ENCODE measurements around the gene MEIG1. TPM values are rescaled to one million over a fixed set of nuclear protein-coding genes. Genes with fewer than 3 reads are reported as not detected.
"Not testable (repeated sequence)": the region's sequence is repeated elsewhere in the genome, so short reads cannot be mapped to it uniquely, and the experiment has no call there.

Gene MEIG1
- total RNA-seq, 1 donor from 2014 or later, result not detected

GRCh38 chr10:14989552-14989951 lies 30.4 kb downstream of the MEIG1 start:
- not testable (repeated sequence) for H3K27me3 ChIP-seq (ENCODE audit: control insufficient read depth in 3 of 3, insufficient read depth in 3 of 3, low read length in 3 of 3); H3K9me3 ChIP-seq (ENCODE audit: control insufficient read depth in 3 of 3, low read length in 3 of 3); H3K27ac ChIP-seq (ENCODE audit: low read depth, low read length); H3K4me3 ChIP-seq (ENCODE audit: low read length in 3 of 3); H3K9ac ChIP-seq (ENCODE audit: low read depth in 1 of 3, low read length in 3 of 3); H3K36me3 ChIP-seq (ENCODE audit: control insufficient read depth in 3 of 3, insufficient read depth in 3 of 3, low read length in 3 of 3); H3K4me1 ChIP-seq (ENCODE audit: control insufficient read depth in 3 of 3, insufficient read depth in 3 of 3, low read length in 3 of 3)

GRCh38 chr10:14991035-14991749 lies 32.0 kb downstream of the MEIG1 start:
- not testable (repeated sequence) for H3K4me1 ChIP-seq (ENCODE audit: control insufficient read depth in 3 of 3, insufficient read depth in 3 of 3, low read length in 3 of 3); H3K36me3 ChIP-seq (ENCODE audit: control insufficient read depth in 3 of 3, insufficient read depth in 3 of 3, low read length in 3 of 3); H3K9ac ChIP-seq (ENCODE audit: low read depth in 1 of 3, low read length in 3 of 3); H3K9me3 ChIP-seq (ENCODE audit: control insufficient read depth in 3 of 3, low read length in 3 of 3); H3K27me3 ChIP-seq (ENCODE audit: control insufficient read depth in 3 of 3, insufficient read depth in 3 of 3, low read length in 3 of 3); H3K4me3 ChIP-seq (ENCODE audit: low read length in 3 of 3); H3K27ac ChIP-seq (ENCODE audit: low read depth, low read length)

- H3K4me1 ChIP-seq (ENCODE audit: control insufficient read depth in 3 of 3, insufficient read depth in 3 of 3, low read length in 3 of 3); H3K27me3 ChIP-seq (ENCODE audit: control insufficient read depth in 3 of 3, insufficient read depth in 3 of 3, low read length in 3 of 3); H3K36me3 ChIP-seq (ENCODE audit: control insufficient read depth in 3 of 3, insufficient read depth in 3 of 3, low read length in 3 of 3); H3K9ac ChIP-seq (ENCODE audit: low read depth in 1 of 3, low read length in 3 of 3); H3K4me3 ChIP-seq (ENCODE audit: low read length in 3 of 3); H3K9me3 ChIP-seq (ENCODE audit: control insufficient read depth in 3 of 3, low read length in 3 of 3); H3K27ac ChIP-seq (ENCODE audit: low read depth, low read length): not testable (repeated sequence)
Observed at GRCh38 chr10:14992336-14992735, 33.1 kb downstream of the MEIG1 start.

- H3K27ac ChIP-seq (ENCODE audit: low read depth, low read length); H3K4me3 ChIP-seq (ENCODE audit: low read length in 3 of 3); H3K9me3 ChIP-seq (ENCODE audit: control insufficient read depth in 3 of 3, low read length in 3 of 3); H3K36me3 ChIP-seq (ENCODE audit: control insufficient read depth in 3 of 3, insufficient read depth in 3 of 3, low read length in 3 of 3); H3K27me3 ChIP-seq (ENCODE audit: control insufficient read depth in 3 of 3, insufficient read depth in 3 of 3, low read length in 3 of 3); H3K4me1 ChIP-seq (ENCODE audit: control insufficient read depth in 3 of 3, insufficient read depth in 3 of 3, low read length in 3 of 3); H3K9ac ChIP-seq (ENCODE audit: low read depth in 1 of 3, low read length in 3 of 3): not testable (repeated sequence)
Observed at GRCh38 chr10:14993500-14994455, 34.6 kb downstream of the MEIG1 start.

GRCh38 chr10:14995964-14996565 lies 36.9 kb downstream of the MEIG1 start:
- Histone ChIP-seq H3K9me3 (ENCODE audit: control insufficient read depth in 3 of 3, low read length in 3 of 3) (no peaks in the 10 kb centered on the region), H3K27me3 (ENCODE audit: control insufficient read depth in 3 of 3, insufficient read depth in 3 of 3, low read length in 3 of 3) (peaks cover 0 to 2% (median 0%) of the 10 kb centered on the region in 3 donors), H3K4me1 (ENCODE audit: control insufficient read depth in 3 of 3, insufficient read depth in 3 of 3, low read length in 3 of 3) (no peaks in the 10 kb centered on the region), H3K9ac (ENCODE audit: low read depth in 1 of 3, low read length in 3 of 3) (no peak overlapping the region), H3K4me3 (ENCODE audit: low read length in 3 of 3) (no peak overlapping the region), H3K27ac (ENCODE audit: low read depth, low read length) (no peak overlapping the region), H3K36me3 (ENCODE audit: control insufficient read depth in 3 of 3, insufficient read depth in 3 of 3, low read length in 3 of 3) (no peaks in the 10 kb centered on the region)

GRCh38 chr10:15013530-15013929 lies 54.3 kb downstream of the MEIG1 start:
- H3K9me3 ChIP-seq (ENCODE audit: control insufficient read depth in 3 of 3, low read length in 3 of 3); H3K27ac ChIP-seq (ENCODE audit: low read depth, low read length): not testable (repeated sequence)

GRCh38 chr10:15015451-15015850 lies 56.3 kb downstream of the MEIG1 start:
- H3K9ac ChIP-seq (ENCODE audit: low read depth in 1 of 3, low read length in 3 of 3), result no peak overlapping the region

More at GRCh38 chr10:15013530-15013929, 54.3 kb downstream of the MEIG1 start:
- not testable (repeated sequence) for H3K9ac ChIP-seq (ENCODE audit: low read depth in 1 of 3, low read length in 3 of 3); H3K27me3 ChIP-seq (ENCODE audit: control insufficient read depth in 3 of 3, insufficient read depth in 3 of 3, low read length in 3 of 3); H3K4me1 ChIP-seq (ENCODE audit: control insufficient read depth in 3 of 3, insufficient read depth in 3 of 3, low read length in 3 of 3); H3K4me3 ChIP-seq (ENCODE audit: low read length in 3 of 3); H3K36me3 ChIP-seq (ENCODE audit: control insufficient read depth in 3 of 3, insufficient read depth in 3 of 3, low read length in 3 of 3)

GRCh38 chr10:15020966-15021365 lies 61.8 kb downstream of the MEIG1 start:
- H3K9ac ChIP-seq (ENCODE audit: low read depth in 1 of 3, low read length in 3 of 3); H3K4me3 ChIP-seq (ENCODE audit: low read length in 3 of 3); H3K36me3 ChIP-seq (ENCODE audit: control insufficient read depth in 3 of 3, insufficient read depth in 3 of 3, low read length in 3 of 3); H3K27me3 ChIP-seq (ENCODE audit: control insufficient read depth in 3 of 3, insufficient read depth in 3 of 3, low read length in 3 of 3); H3K27ac ChIP-seq (ENCODE audit: low read depth, low read length); H3K9me3 ChIP-seq (ENCODE audit: control insufficient read depth in 3 of 3, low read length in 3 of 3); H3K4me1 ChIP-seq (ENCODE audit: control insufficient read depth in 3 of 3, insufficient read depth in 3 of 3, low read length in 3 of 3): not testable (repeated sequence)

More at GRCh38 chr10:15015451-15015850, 56.3 kb downstream of the MEIG1 start:
- Histone ChIP-seq H3K27me3 (ENCODE audit: control insufficient read depth in 3 of 3, insufficient read depth in 3 of 3, low read length in 3 of 3) (peaks cover 0 to 2% (median 0%) of the 10 kb centered on the region in 3 donors), H3K9me3 (ENCODE audit: control insufficient read depth in 3 of 3, low read length in 3 of 3) (no peaks in the 10 kb centered on the region), H3K4me3 (ENCODE audit: low read length in 3 of 3) (no peak overlapping the region), H3K27ac (ENCODE audit: low read depth, low read length) (no peak overlapping the region), H3K4me1 (ENCODE audit: control insufficient read depth in 3 of 3, insufficient read depth in 3 of 3, low read length in 3 of 3) (no peaks in the 10 kb centered on the region), H3K36me3 (ENCODE audit: control insufficient read depth in 3 of 3, insufficient read depth in 3 of 3, low read length in 3 of 3) (no peaks in the 10 kb centered on the region)

Data from skeletal muscle tissue (tissue), 4 donors.